Measurements from ENCODE around the gene ENOX1.
"Not testable (repeated sequence)": the region's sequence is repeated elsewhere in the genome, so short reads cannot be mapped to it uniquely, and the experiment has no call there.

The ENOX1 gene

GRCh38 chr13:43180036-43180660 is 606.6 kb downstream of the ENOX1 start:
- FAIRE-seq = no peak

GRCh38 chr13:43171489-43171888 is 615.3 kb downstream of the ENOX1 start:
- FAIRE-seq = no peak

- FAIRE-seq = no peak
These were observed 616.3 kb downstream of the ENOX1 start for GRCh38 chr13:43170506-43170905.

GRCh38 chr13:43168434-43168833 is 618.3 kb downstream of the ENOX1 start:
- FAIRE-seq = not testable (repeated sequence)

GRCh38 chr13:43167731-43168130 is 619.0 kb downstream of the ENOX1 start:
- FAIRE-seq = no peak

- FAIRE-seq = no peak
These were observed 619.9 kb downstream of the ENOX1 start for GRCh38 chr13:43166644-43167457.
